Karpas-422 (cell line): ENCODE results near the gene MNX1. TPM values are rescaled to one million over a fixed set of nuclear protein-coding genes. Genes with fewer than 3 reads are reported as not detected.

Experiments
- DNase-seq: peaks from one replicate; pipeline ENCODE4 v3.0.0-alpha.2; 2015
- H2AFZ ChIP-seq: fragments of 200-600 bp; sonication (generic); 2 replicates; pipeline ENCODE4 v1.6.1; 2014; ENCODE audit warnings: antibody characterized with exemption, low read length, mixed read lengths
- H3K27ac ChIP-seq: fragments of 200-600 bp; sonication (generic); 2 replicates; pipeline ENCODE4 v1.5.1; 2014; ENCODE audit warnings: mild to moderate bottlenecking, low read length, moderate library complexity
- H3K27me3 ChIP-seq: fragments of 200-600 bp; sonication (generic); 2 replicates; pipeline ENCODE4 v1.6.1; 2014; ENCODE audit warnings: low read length, mixed read lengths
- H3K36me3 ChIP-seq: fragments of 200-600 bp; sonication (generic); 2 replicates; pipeline ENCODE4 v1.6.1; 2014; ENCODE audit warnings: low read length, mixed read lengths; ENCODE audit not compliant: insufficient read depth
- H3K4me1 ChIP-seq: fragments of 200-600 bp; sonication (generic); 2 replicates; pipeline ENCODE4 v1.6.1; 2014; ENCODE audit warnings: mild to moderate bottlenecking, low read length, mixed read lengths
- H3K4me2 ChIP-seq: fragments of 200-600 bp; sonication (generic); 2 replicates; pipeline ENCODE4 v1.6.1; 2014; ENCODE audit warnings: low read length, low read depth, mild to moderate bottlenecking; ENCODE audit not compliant: poor library complexity, severe bottlenecking
- H3K4me3 ChIP-seq: fragments of 200-600 bp; sonication (generic); 2 replicates; pipeline ENCODE4 v1.5.1; 2014; ENCODE audit warnings: mild to moderate bottlenecking, antibody characterized with exemption, low read length, mixed read lengths
- H3K79me2 ChIP-seq: fragments of 200-600 bp; sonication (generic); 2 replicates; pipeline ENCODE4 v1.6.1; 2014; ENCODE audit warnings: mild to moderate bottlenecking, low read length, mixed read lengths
- H3K9ac ChIP-seq: fragments of 200-600 bp; sonication (generic); 2 replicates; pipeline ENCODE4 v1.6.0; 2014; ENCODE audit warnings: low read length
- H3K9me2 ChIP-seq: fragments of 200-600 bp; sonication (generic), shearing (Covaris generic); replicated peaks from 2 replicates; pipeline ENCODE4 v1.6.0; 2014; ENCODE audit warnings: mild to moderate bottlenecking, low read length, moderate library complexity; ENCODE audit not compliant: insufficient read depth
- H3K9me3 ChIP-seq: fragments of 300-700, 200-600 bp; sonication (generic); 2 replicates; pipeline ENCODE4 v1.6.1; 2014; ENCODE audit warnings: low read length, mixed read lengths
- H4K20me1 ChIP-seq: fragments of 200-600 bp; sonication (generic); 2 replicates; pipeline ENCODE4 v1.6.1; 2014; ENCODE audit warnings: mild to moderate bottlenecking, antibody characterized with exemption, low read length, low read depth; ENCODE audit not compliant: insufficient read depth
- total RNA-seq: library from RNA; depleted of rRNA; stranded (reverse); fragments of >200 nt; shearing (Covaris generic); gene quantifications from 2 replicates; pipeline ENCODE4 v1.2.3, GENCODE V29; 2014; ENCODE audit warnings: low replicate concordance

MNX1 gene
- total RNA-seq, 1 experiment from 2014 or later: 0.22 TPM

DNA sequence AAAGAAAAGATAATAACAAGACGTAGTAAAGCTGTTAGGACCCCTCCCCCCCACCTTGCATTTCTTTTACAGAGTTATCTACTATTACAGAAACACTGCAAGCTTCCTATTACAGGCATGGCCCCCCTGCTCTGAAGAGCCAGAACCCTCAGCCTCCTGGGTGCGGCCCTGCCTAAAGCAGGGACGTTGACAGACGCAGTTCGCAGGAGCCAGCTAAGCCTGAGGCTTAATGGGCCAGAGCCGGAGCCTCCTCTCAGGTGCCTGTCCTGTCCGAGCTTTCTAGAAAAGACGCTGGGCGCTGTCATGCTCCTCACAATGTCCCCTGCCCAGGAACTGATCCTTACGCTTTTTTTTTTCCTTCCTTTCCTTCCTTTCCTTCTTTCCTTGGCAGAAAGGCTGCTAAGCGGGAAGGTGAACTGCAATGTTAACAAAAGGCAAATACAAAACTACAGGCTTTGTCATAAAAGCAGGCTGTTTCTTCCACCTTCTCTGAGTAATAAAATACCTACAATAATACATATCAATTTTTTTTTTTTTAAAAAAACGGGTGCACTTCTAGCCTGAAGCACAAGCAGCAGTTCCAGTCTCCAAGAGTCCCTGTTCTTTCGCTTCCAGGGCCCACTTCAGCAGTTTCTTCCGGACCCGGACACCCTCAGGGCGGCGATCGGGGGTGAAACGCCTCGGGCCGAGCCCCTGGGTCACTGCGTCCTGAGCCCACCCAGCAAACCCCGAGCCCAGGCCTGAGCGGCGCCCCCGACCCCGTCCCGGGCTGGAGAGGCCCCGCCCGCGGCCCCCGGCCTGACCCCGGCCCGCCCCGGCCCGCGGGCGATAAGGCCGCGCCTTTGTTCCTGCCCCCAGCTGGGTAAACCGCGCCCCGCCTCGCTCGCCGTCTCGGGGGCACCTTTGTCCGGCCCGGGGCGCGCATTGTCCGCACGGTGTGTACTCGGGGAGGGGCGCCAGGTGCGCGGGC lies 11.2 kb downstream of the MNX1 start:
- no peak overlapping the region for H3K9ac ChIP-seq
- no peak for DNase-seq
- 0 out of 2 replicates have a peak, but pooled peaks cover 4% of the 10 kb centered on the region for H4K20me1 ChIP-seq
- peaks cover 17% of the 10 kb centered on the region for H3K4me1 ChIP-seq
- H3K9me3 ChIP-seq: no peaks in the 10 kb centered on the region
- no peak overlapping the region for H3K27ac ChIP-seq
- no peaks in the 10 kb centered on the region for H3K9me2 ChIP-seq
- H2AFZ ChIP-seq: no peak overlapping the region
- H3K36me3 ChIP-seq: no peaks in the 10 kb centered on the region
- H3K4me2 ChIP-seq: no peak overlapping the region
- H3K79me2 ChIP-seq: no peaks in the 10 kb centered on the region
- H3K4me3 ChIP-seq: no peak overlapping the region
- no peaks in the 10 kb centered on the region for H3K27me3 ChIP-seq

DNA sequence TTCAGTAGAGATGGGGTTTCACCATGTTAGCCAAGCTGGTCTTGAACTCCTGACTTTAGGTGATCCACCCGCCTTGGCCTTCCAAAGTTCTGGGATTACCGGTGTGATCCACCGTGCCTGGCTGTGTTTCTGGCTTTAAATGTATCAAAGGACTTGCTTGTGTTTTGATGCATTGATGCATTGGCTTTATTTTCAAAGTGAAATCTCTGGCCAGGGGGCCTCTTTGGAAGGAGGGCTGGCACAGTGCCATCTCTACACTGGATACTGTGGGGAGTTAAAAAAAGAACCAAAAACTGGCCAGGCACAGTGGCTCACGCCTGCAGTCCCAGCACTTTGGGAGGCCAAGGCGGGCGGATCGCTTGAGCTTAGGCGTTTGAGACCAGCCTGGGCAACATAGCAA lies 16.0 kb downstream of the MNX1 start:
- no peak for DNase-seq
- H3K27me3 ChIP-seq: no peaks in the 10 kb centered on the region
- no peaks in the 10 kb centered on the region for H3K36me3 ChIP-seq
- no peaks in the 10 kb centered on the region for H3K9me3 ChIP-seq
- H3K4me2 ChIP-seq: no peak overlapping the region
- H3K9ac ChIP-seq: no peak overlapping the region
- H2AFZ ChIP-seq: no peak overlapping the region
- no peak overlapping the region for H3K4me3 ChIP-seq
- no peaks in the 10 kb centered on the region for H4K20me1 ChIP-seq
- peaks cover 17% of the 10 kb centered on the region for H3K4me1 ChIP-seq
- no peaks in the 10 kb centered on the region for H3K79me2 ChIP-seq
- no peak overlapping the region for H3K27ac ChIP-seq
- H3K9me2 ChIP-seq: no peaks in the 10 kb centered on the region

DNA sequence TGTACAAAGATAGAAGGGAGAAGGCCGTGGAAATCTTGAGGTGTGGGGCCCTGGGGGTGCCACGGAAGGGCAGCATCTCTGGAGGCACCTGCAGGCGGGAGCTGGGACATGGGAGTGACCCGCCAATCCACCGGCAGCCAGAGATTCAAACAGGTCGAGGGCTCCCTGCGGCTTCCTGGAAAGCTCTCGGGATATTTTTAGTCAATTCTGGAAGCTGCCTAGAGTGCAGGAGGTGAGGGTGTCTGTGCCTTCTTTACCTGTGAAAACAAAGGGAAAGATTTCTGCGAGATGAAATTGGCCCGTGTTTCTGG lies 16.6 kb downstream of the MNX1 start:
- no peaks in the 10 kb centered on the region for H3K9me3 ChIP-seq
- DNase-seq: no peak
- H3K9ac ChIP-seq: no peak overlapping the region
- H3K9me2 ChIP-seq: no peaks in the 10 kb centered on the region
- no peaks in the 10 kb centered on the region for H4K20me1 ChIP-seq
- no peak overlapping the region for H3K4me2 ChIP-seq
- no peaks in the 10 kb centered on the region for H3K27me3 ChIP-seq
- peaks cover 17% of the 10 kb centered on the region for H3K4me1 ChIP-seq
- no peak overlapping the region for H2AFZ ChIP-seq
- no peaks in the 10 kb centered on the region for H3K36me3 ChIP-seq
- H3K79me2 ChIP-seq: no peaks in the 10 kb centered on the region
- H3K4me3 ChIP-seq: no peak overlapping the region
- H3K27ac ChIP-seq: no peak overlapping the region

DNA sequence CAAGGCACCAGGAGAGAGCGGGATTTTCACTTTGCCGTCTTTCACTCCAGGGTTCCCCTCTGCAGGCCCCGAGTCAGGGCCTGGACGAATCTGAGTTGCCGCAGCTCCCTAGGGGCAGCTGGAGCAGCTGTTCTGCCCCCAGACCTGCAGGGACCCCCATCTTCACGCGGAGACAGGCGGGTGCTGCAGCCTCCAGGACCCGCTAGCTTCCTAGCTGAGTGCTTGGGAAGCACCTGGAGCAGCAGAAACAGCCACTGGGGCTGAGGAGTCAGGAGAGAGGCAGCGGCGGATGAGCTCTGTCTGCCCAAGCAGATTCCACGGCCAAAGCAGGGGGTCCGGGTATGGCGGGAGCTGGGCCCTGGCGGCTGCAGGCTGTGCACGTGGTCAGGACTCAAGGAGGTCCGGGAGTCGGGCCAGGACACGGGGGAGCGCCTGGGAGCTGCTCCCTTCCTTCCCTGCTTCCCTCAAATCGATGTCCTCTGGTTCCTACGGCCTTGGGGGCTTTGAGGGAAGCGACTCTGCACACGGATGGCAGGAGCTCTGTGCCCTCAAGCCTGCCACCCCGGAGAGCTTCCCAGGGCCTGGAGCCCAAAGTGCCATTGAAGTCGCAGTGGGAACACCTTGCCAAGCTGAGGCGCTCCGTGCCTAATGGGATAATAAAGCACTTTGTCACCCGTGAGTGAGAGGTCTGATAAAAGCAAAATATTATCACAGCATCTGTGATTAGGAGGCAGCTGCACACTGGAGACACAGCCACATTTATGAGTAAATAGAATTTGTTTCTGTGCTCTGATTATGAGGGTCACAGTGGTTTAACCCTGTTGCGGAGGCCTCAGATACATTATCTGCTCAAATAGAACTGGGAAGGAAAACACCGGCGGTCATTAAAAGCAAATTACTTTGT lies 17.2 kb downstream of the MNX1 start:
- no peak overlapping the region for H3K4me2 ChIP-seq
- DNase-seq: no peak
- no peaks in the 10 kb centered on the region for H3K27me3 ChIP-seq
- no peak overlapping the region for H3K9ac ChIP-seq
- H4K20me1 ChIP-seq: no peaks in the 10 kb centered on the region
- no peaks in the 10 kb centered on the region for H3K9me3 ChIP-seq
- H3K9me2 ChIP-seq: no peaks in the 10 kb centered on the region
- no peaks in the 10 kb centered on the region for H3K79me2 ChIP-seq
- H3K4me3 ChIP-seq: no peak overlapping the region
- H2AFZ ChIP-seq: no peak overlapping the region
- no peak overlapping the region for H3K27ac ChIP-seq
- H3K36me3 ChIP-seq: no peaks in the 10 kb centered on the region
- peaks cover 15% of the 10 kb centered on the region for H3K4me1 ChIP-seq

DNA sequence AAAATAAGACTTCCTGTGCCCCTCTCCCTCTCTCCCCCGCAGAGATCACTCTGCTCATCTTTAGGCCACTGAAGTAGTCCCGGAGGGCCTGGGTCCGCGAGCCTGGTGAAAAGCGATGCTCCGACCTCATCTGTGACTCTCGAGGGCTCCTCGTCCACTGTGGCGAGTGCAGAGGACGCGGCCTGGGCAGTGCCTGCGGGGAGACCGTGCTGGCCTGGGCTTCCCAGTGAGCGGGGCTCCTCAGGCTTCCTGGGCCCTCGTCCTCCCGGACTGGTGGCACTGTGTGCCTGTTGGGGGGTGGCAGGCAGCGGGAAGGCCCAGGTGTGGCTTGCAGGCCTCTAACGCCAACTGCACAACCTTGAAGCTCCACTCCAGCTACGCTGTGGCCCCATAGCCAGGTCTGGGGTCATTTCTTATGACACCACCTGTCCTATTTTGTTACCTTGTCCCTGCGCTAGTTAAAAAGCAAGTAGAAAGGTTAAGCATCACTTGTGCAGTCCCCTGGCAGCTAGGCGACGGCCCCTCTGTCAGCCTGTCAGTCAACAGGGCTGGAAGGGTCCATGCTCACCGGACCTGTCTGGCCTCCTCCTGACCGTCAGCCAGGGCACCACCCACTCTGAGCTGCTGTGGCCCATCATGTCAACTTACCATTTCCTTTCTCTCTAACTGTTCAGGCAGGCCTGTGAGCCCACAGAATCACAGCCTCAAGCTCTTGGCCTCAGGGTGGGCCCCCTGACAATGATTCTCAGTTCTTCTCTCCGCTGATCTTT lies 20.5 kb downstream of the MNX1 start:
- no peaks in the 10 kb centered on the region for H3K79me2 ChIP-seq
- no peaks in the 10 kb centered on the region for H3K36me3 ChIP-seq
- no peak overlapping the region for H3K27ac ChIP-seq
- no peak overlapping the region for H3K9ac ChIP-seq
- DNase-seq: no peak
- no peaks in the 10 kb centered on the region for H3K4me1 ChIP-seq
- no peaks in the 10 kb centered on the region for H4K20me1 ChIP-seq
- no peak overlapping the region for H3K4me3 ChIP-seq
- no peaks in the 10 kb centered on the region for H3K27me3 ChIP-seq
- H2AFZ ChIP-seq: no peak overlapping the region
- no peaks in the 10 kb centered on the region for H3K9me2 ChIP-seq
- no peaks in the 10 kb centered on the region for H3K9me3 ChIP-seq
- no peak overlapping the region for H3K4me2 ChIP-seq

DNA sequence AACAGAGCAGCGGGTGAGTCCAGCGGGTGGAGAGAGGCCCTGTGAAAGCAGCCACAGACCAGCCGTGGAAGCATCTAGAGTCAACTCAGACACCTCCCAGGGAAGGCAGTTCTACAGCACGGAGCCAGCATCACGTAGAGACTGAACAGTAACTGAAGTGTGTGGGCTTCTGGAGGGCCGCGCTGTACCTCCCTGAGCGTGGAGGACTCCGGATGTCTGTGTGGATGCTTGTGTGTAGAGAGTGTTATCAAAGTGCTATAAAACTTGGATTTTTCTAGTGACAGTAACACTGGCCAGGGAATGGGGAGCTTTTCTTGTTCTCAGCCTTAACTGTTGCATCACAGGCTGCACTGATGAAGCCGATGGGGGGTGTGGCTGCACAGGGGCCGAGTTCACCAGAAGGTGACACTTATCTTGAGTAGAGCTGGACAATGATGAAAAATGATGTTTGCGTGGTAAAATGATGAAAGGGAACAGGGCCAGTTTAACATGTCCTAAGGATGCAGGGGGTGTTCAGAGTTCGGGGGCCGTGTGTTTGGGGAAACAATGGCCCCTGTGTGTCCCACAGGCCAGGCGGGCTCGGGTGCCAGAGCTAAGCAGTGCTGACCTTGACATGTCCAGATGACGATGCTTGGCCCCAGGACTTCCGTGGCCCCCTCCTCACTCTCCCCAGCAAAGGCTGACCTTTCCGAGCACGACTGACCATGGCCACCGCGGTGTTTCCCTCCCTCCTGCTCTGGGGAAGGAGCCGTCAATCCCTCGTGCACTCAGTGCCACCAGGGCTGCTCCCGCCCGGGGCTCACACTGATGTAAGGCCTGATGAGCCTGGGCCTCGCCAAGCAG lies 21.9 kb downstream of the MNX1 start:
- no peak for DNase-seq
- Histone ChIP-seq H4K20me1 (no peaks in the 10 kb centered on the region), H3K36me3 (no peaks in the 10 kb centered on the region), H3K4me1 (no peaks in the 10 kb centered on the region), H2AFZ (no peak overlapping the region), H3K27ac (no peak overlapping the region), H3K79me2 (no peaks in the 10 kb centered on the region), H3K27me3 (no peaks in the 10 kb centered on the region), H3K4me3 (no peak overlapping the region), H3K9ac (no peak overlapping the region), H3K9me3 (no peaks in the 10 kb centered on the region), H3K9me2 (no peaks in the 10 kb centered on the region), H3K4me2 (no peak overlapping the region)

DNA sequence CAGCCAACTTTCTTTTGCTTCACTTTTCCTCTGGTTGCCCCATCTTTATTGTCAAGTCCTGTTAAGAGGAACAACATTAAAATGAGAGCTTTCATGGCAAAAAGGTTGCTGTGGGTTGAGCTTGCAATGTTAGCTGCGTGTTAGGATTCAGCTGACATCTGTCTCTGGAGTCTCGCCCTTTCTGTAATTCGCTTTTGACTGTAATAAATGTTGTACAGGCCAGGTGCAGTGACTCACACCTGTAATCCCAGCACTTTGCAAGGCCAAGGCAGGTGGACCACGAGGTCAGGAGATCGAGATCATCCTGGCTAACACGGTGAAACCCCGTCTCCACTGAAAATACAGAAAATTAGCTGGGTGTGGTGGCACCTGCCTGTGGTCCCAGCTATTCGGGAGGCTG lies 24.1 kb downstream of the MNX1 start:
- no peaks in the 10 kb centered on the region for H3K4me1 ChIP-seq
- no peaks in the 10 kb centered on the region for H3K9me2 ChIP-seq
- H3K4me2 ChIP-seq: no peak overlapping the region
- H3K9me3 ChIP-seq: no peaks in the 10 kb centered on the region
- H4K20me1 ChIP-seq: no peaks in the 10 kb centered on the region
- H3K36me3 ChIP-seq: peaks cover under 1% of the 10 kb centered on the region
- H3K27me3 ChIP-seq: no peaks in the 10 kb centered on the region
- no peak overlapping the region for H3K9ac ChIP-seq
- DNase-seq: no peak
- H3K4me3 ChIP-seq: no peak overlapping the region
- H2AFZ ChIP-seq: no peak overlapping the region
- H3K27ac ChIP-seq: no peak overlapping the region
- no peaks in the 10 kb centered on the region for H3K79me2 ChIP-seq
